Ovary (tissue), 9 donors: ENCODE measurements around the gene FNDC11. TPM values are rescaled to one million over a fixed set of nuclear protein-coding genes. Genes with fewer than 3 reads are reported as not detected.

Experiments used
- DNase-seq, 5 donors: peaks; one replicate each; pipeline ENCODE4 v3.0.0-alpha.2; 2019 to 2020
- H3K27ac ChIP-seq, 2 donors: fragments of 200-600 bp; one replicate each; pipeline versions ENCODE4 v1.5.1 to v1.8.0; 2019 to 2022
- H3K27me3 ChIP-seq: fragments of 200-600 bp; one replicate; pipeline ENCODE4 v1.8.0; 2022
- H3K36me3 ChIP-seq: fragments of 200-600 bp; sonication (generic); one replicate; pipeline ENCODE4 v1.5.1; 2019
- H3K4me1 ChIP-seq: one replicate; pipeline ENCODE4 v1.8.1; 2013; ENCODE audit warnings: mild to moderate bottlenecking, moderate library complexity; ENCODE audit not compliant: insufficient read depth
- H3K4me3 ChIP-seq: fragments of 200-600 bp; sonication (generic); one replicate; pipeline ENCODE4 v1.5.1; 2017
- H3K9me3 ChIP-seq, 2 donors: fragments of 200-600 bp in 1 of 2; sonication (generic) in 1 of 2; one replicate each; pipeline versions ENCODE4 v1.5.1 to v1.8.1; 2013 to 2019; ENCODE audit warnings: mild to moderate bottlenecking in 1 of 2, moderate library complexity in 1 of 2
- EP300 ChIP-seq: sonication (generic); formaldehyde crosslinking; IDR thresholded peaks from one replicate; pipeline ENCODE4 v1.6.1; 2017; ENCODE audit warnings: antibody characterized with exemption
- POLR2A ChIP-seq: fragments of 450-650 bp; IDR thresholded peaks from one replicate; pipeline ENCODE4 v1.6.1; 2017; ENCODE audit warnings: antibody characterized with exemption, mild to moderate bottlenecking, moderate library complexity
- WGBS, 3 donors: extraction: QIAGEN DNeasy Blood & Tissue Kit in 1 of 3; methylation state at CpG; one replicate each; pipeline versions ENCODE4 v1.1.5 to v1.1.7; 2013 to 2017; 5-methylcytosine and 5-hydroxymethylcytosine counted together
- intact Hi-C, 4 donors: fragments of 100-400 bp; cut with DNase I; formaldehyde crosslinking; loops; one replicate each; pipeline versions ENCODE4 v1.11.0 to v1.15.1; 2022 to 2023
- polyA plus RNA-seq, 2 donors: library from polyadenylated mRNA; stranded (reverse); fragments of 200-250 nt in 1 of 2; fragments of 350-450 nt in 1 of 2; fragmentation: Illumina TruSeq in 1 of 2; extraction: RNeasy Lipid Tissue Mini Kit (QIAGEN cat#74804) in 1 of 2; gene quantifications; one replicate each; pipeline ENCODE4 v1.2.3, GENCODE V29; 2013 to 2014
- total RNA-seq, 7 donors: library from RNA; depleted of rRNA in 2 of 7; stranded (reverse); fragments of >200 nt in 2 of 7; fragmentation: NEBNext Ultra II Directional in 3 of 7; extraction: Animal tissue kit (Norgen Biotek cat#: 25700) in 3 of 7; gene quantifications; one replicate each; pipeline versions ENCODE4 v1.1.0 to v1.2.4, GENCODE V29; 2016 to 2023
- TF ChIP-seq, protein P1 (sequence below), 3 donors: fragments of 450-650 bp in 2 of 3; fragments of 200-600 bp in 1 of 3; IDR thresholded peaks; one replicate each; pipeline versions ENCODE4 v1.5.1 to v1.8.0; 2016 to 2022; ENCODE audit warnings: antibody characterized with exemption in 3 of 3, mild to moderate bottlenecking in 1 of 3
- donor health status: DM: no; HTN: no; CAD: no; lungs with moderate emphysema.
- donor health status: DM: no; HTN: no; CAD: no.
- donor health status: Bipolar disorder and iron deficiency.
- donor health status: DM: yes; HTN: yes; CAD: no.
- donor health status: DM: no; HTN: no; CAD: no.
- donor health status: DM: yes; HTN: yes; CAD: no.

FNDC11 gene
- total and polyA plus RNA-seq, 9 donors: 0.10 to 5.5 (median 0.35) TPM; not detected in 2

DNA sequence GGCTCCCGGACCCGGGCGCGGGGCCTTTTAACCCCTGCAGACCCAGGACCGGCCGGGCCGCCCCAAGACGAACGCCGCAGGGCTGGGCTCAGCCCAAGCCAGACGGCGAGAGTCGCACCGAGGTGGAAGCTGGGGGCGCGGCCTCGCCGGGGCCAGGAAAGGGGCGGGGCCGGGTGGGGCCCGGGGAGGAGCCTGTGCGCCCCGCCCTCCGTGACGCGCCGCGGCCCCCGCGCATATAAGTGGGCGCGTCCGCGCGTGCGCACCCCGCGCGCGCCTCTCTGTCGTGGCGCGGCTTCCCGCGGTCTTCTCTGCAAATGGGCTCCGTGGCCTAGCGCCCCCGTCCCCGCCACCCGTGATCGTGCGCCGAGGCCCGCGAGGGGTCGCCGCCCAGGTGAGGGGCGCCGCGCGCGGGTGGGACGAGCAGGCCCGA lies 33.4 kb upstream of the FNDC11 start, which contains the start of gene PPDPF:
PPDPF (plus strand) TSS at position 262 of the 430 bp plus-strand sequence. CDS start 544 bp downstream, outside the sequence.
- peak within 1 kb of the TSS; percentile 54 to 92 for H3K27ac ChIP-seq
- intact Hi-C loops: no loop called here
- TF ChIP-seq POLR2A: peak; percentile 93
- TF ChIP-seq, protein P1, sequence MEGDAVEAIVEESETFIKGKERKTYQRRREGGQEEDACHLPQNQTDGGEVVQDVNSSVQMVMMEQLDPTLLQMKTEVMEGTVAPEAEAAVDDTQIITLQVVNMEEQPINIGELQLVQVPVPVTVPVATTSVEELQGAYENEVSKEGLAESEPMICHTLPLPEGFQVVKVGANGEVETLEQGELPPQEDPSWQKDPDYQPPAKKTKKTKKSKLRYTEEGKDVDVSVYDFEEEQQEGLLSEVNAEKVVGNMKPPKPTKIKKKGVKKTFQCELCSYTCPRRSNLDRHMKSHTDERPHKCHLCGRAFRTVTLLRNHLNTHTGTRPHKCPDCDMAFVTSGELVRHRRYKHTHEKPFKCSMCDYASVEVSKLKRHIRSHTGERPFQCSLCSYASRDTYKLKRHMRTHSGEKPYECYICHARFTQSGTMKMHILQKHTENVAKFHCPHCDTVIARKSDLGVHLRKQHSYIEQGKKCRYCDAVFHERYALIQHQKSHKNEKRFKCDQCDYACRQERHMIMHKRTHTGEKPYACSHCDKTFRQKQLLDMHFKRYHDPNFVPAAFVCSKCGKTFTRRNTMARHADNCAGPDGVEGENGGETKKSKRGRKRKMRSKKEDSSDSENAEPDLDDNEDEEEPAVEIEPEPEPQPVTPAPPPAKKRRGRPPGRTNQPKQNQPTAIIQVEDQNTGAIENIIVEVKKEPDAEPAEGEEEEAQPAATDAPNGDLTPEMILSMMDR (IDR thresholded peaks at IDR 0.05): no peak
- no peaks in the 10 kb centered on the region for H3K36me3 ChIP-seq
- no peaks in the 10 kb centered on the region for H3K27me3 ChIP-seq
- H3K4me3 ChIP-seq: peak within 1 kb of the TSS; percentile 69
- 0 to 1% (median 0%) methylated on average over 32 to 64 of the region's 64 CpGs for WGBS, 3 donors
- DNase-seq: peak; percentile 81 to 91 (median 89)
- peaks cover 10% of the 10 kb centered on the region for H3K4me1 ChIP-seq
- no peaks in the 10 kb centered on the region for H3K9me3 ChIP-seq

DNA sequence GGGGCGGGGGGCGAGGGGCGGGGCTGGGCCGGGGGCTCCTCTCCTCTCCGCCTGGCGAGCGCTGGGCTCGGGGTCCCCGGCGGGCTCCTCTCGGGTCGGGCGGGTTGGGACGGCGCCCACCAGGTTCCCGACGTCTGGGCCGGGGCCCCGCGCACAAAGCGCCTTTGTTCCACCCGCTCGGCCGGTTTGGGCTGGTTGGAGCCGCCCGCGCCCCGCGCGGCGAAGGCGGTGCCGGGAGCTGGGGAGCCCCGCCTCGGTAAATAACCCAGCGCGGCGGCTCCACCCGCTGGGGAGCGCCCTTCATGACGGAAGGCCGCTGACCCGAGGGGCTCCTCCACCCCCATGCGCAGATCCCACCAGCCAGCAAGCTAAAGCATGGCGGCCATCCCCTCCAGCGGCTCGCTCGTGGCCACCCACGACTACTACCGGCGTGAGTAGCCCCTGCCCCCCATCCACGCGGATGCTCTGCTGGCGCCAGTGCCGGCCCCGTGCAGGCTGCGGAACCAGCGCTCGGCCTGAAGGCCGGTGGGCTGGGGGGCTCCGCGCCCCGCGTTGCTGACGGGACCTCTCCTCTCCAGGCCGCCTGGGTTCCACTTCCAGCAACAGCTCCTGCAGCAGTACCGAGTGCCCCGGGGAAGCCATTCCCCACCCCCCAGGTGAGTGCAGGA lies 32.9 kb upstream of the FNDC11 start:
- intact Hi-C loops: no loop called here
- TF ChIP-seq, protein P1 (IDR thresholded peaks at IDR 0.05): no peak
- TF ChIP-seq POLR2A: no peak
- no peak for TF ChIP-seq EP300
- Histone ChIP-seq H3K36me3 (no peaks in the 10 kb centered on the region), H3K27me3 (no peaks in the 10 kb centered on the region), H3K4me3 (peak overlapping the region; percentile 69), H3K27ac (peak overlapping the region; percentile 54 to 92), H3K4me1 (peaks cover 10% of the 10 kb centered on the region), H3K9me3 (no peaks in the 10 kb centered on the region)
- 1% methylated on average over 29 to 68 of the region's 68 CpGs for WGBS, 3 donors
- peak; percentile 71 to 86 (median 81) for DNase-seq

DNA sequence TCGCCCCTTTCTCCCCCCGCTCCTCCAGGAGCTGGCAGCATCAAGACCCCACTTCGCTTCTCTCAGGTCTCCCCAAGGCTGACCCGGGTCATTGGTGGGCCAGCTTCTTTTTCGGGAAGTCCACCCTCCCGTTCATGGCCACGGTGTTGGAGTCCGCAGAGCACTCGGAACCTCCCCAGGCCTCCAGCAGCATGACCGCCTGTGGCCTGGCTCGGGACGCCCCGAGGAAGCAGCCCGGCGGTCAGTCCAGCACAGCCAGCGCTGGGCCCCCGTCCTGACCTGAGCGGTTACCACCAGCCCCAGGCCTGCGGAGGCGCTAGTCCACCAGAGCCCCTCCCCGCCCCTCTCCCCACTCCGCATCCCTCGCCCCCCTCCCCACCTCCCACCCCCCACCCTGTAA lies 32.4 kb upstream of the FNDC11 start:
- Histone ChIP-seq H3K27ac (peak overlapping the region in 1 of 2 donors; percentile 92), H3K4me3 (peak overlapping the region; percentile 69), H3K27me3 (no peaks in the 10 kb centered on the region), H3K9me3 (no peaks in the 10 kb centered on the region), H3K36me3 (no peaks in the 10 kb centered on the region), H3K4me1 (peaks cover 10% of the 10 kb centered on the region)
- WGBS, 3 donors: 8 to 20% (median 10%) methylated on average over 18 to 23 of the region's 23 CpGs
- peak in 1 of 5 donors; percentile 46 for DNase-seq
- TF ChIP-seq, protein P1 (IDR thresholded peaks at IDR 0.05): no peak
- TF ChIP-seq EP300 (no peak), POLR2A (no peak)
- intact Hi-C loops: no loop called here

DNA sequence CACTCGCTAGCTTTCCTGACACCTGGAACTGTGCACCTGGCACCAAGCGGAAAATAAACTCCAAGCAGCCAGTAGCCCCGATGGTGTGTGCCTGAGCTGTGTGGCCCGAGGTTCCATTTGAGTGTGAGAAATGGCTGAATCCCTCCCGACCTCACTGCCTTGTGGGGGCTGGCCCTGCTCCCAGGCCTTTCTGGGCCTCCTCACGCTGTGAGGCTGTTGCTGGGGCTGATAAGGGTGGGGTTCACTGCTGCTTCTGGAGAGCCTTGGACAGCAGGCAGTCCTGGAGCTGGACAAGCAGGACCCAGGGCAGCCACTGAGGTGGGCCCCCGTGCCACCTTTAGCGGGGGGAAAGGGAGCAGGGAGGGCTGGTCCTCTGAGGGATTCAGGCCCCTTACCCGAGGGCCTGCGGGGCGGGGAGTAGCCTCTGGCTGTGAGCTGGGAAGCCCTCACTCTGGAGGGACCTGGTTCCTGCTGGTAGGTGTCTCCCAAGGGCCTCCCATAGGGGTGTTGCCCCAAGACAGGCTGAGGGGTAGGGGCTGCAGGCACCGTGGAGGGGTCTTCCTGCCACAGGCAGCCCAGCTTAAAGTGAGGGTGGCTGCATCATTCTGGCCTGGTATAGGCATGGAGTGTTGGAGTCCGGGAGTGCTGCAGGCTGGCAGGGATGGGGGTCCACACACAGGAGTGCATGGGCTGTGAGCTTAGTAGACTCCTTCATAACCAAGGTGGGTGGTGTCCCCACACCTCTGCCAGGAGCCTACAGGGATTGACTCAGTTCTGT lies 31.7 kb upstream of the FNDC11 start:
- H3K4me1 ChIP-seq: peaks cover 10% of the 10 kb centered on the region
- no peak overlapping the region for H3K4me3 ChIP-seq
- no peaks in the 10 kb centered on the region for H3K36me3 ChIP-seq
- 58 to 65% (median 59%) methylated on average over 12 to 13 of the region's 13 CpGs for WGBS, 3 donors
- TF ChIP-seq, protein P1 (IDR thresholded peaks at IDR 0.05): no peak
- TF ChIP-seq EP300 (no peak), POLR2A (no peak)
- intact Hi-C loops: no loop called here
- H3K9me3 ChIP-seq: no peaks in the 10 kb centered on the region
- no peaks in the 10 kb centered on the region for H3K27me3 ChIP-seq
- DNase-seq: peak in 2 of 5 donors; percentile 38 to 40
- H3K27ac ChIP-seq: no peak overlapping the region
